T-cell (primary cell): ENCODE results near the gene OR8K5. TPM values are rescaled to one million over a fixed set of nuclear protein-coding genes. Genes with fewer than 3 reads are reported as not detected.
"Not testable (repeated sequence)": the region's sequence is repeated elsewhere in the genome, so short reads cannot be mapped to it uniquely, and the experiment has no call there.

ENCODE experiments used
- ATAC-seq, 4 experiments: fragments of 200-7000 bp in 3 of 4; fragments of 150-1000 bp in 1 of 4; cut with Tn5 transposase; replicated peaks in 1 of 4; 1 replicate in 3 of 4; 2 replicates in 1 of 4; pipeline ENCODE4 v1.10.0; 2021; ENCODE audit warnings: moderate library complexity in 3 of 4, mild to moderate bottlenecking in 2 of 4, moderate number of reproducible peaks in 1 of 4
- CTCF ChIA-PET, 2 donors: fragments of 300-600 bp; sonication (Branson Sonifier 250); formaldehyde crosslinking; loops; one replicate each; lab custom pipeline; 2022; ENCODE audit warnings: antibody characterized with exemption in 2 of 2; lab: Charles Lee
- POLR2A ChIA-PET, 2 donors: fragments of 300-600 bp; sonication (Branson Sonifier 250); formaldehyde crosslinking; loops; one replicate each; lab custom pipeline; 2022; ENCODE audit warnings: antibody characterized with exemption in 2 of 2; lab: Charles Lee
- DNase-seq, 35 experiments: peaks; one replicate each; pipeline versions ENCODE4 v3.0.0 to v3.0.0-alpha.2; 2013 to 2023
- H3K27ac ChIP-seq: one replicate; pipeline ENCODE4 v1.5.1; 2013; ENCODE audit warnings: low read length
- H3K27me3 ChIP-seq, 2 experiments: replicated peaks in 1 of 2; 1 replicate in 1 of 2; 2 replicates in 1 of 2; pipeline versions ENCODE4 v1.6.1 to v1.7.0; 2013; ENCODE audit warnings: low read length in 1 of 2, mixed read lengths in 1 of 2; ENCODE audit not compliant: control insufficient read depth in 2 of 2, insufficient read depth in 2 of 2; ENCODE audit errors: extremely low read depth in 1 of 2
- H3K36me3 ChIP-seq, 2 donors: 1 replicate in 1 of 2; 2 replicates in 1 of 2; pipeline versions ENCODE4 v1.6.1 to v1.7.0; 2013; ENCODE audit warnings: low read length in 1 of 2; ENCODE audit not compliant: control insufficient read depth in 2 of 2, insufficient read depth in 1 of 2; ENCODE audit errors: extremely low read depth in 1 of 2
- H3K4me1 ChIP-seq, 2 experiments: 1 replicate in 1 of 2; 2 replicates in 1 of 2; pipeline versions ENCODE4 v1.6.1 to v1.7.0; 2013; ENCODE audit warnings: low read length in 2 of 2, mixed read lengths in 1 of 2; ENCODE audit not compliant: insufficient read depth in 2 of 2, control insufficient read depth in 1 of 2; ENCODE audit errors: extremely low read depth in 1 of 2
- H3K4me3 ChIP-seq, 2 donors: 1 replicate in 1 of 2; 2 replicates in 1 of 2; pipeline versions ENCODE4 v1.5.1 to v1.7.0; 2013; ENCODE audit warnings: mild to moderate bottlenecking in 2 of 2, low read length in 1 of 2, moderate library complexity in 1 of 2; ENCODE audit not compliant: control insufficient read depth in 1 of 2; ENCODE audit errors: extremely low read depth in 1 of 2
- H3K9me3 ChIP-seq: 2 replicates; pipeline ENCODE4 v1.7.0; 2013
- H3K27ac Mint-ChIP-seq, 2 donors: one replicate each; pipeline ENCODE4 v1.8.0; 2020 to 2021; ENCODE audit warnings: mild to moderate bottlenecking in 2 of 2, mixed read lengths in 2 of 2
- H3K27me3 Mint-ChIP-seq, 2 donors: one replicate each; pipeline ENCODE4 v1.8.0; 2021 to 2022; ENCODE audit warnings: mixed read lengths in 2 of 2
- H3K36me3 Mint-ChIP-seq: one replicate; pipeline ENCODE4 v1.8.0; 2021; ENCODE audit warnings: mixed read lengths
- H3K4me1 Mint-ChIP-seq, 3 donors: one replicate each; pipeline ENCODE4 v1.8.0; 2020 to 2022; ENCODE audit warnings: mixed read lengths in 3 of 3, mild to moderate bottlenecking in 1 of 3
- H3K4me3 Mint-ChIP-seq, 3 donors: one replicate each; pipeline ENCODE4 v1.8.0; 2020 to 2022; ENCODE audit warnings: mild to moderate bottlenecking in 3 of 3, mixed read lengths in 3 of 3, moderate library complexity in 3 of 3
- H3K9me3 Mint-ChIP-seq, 3 donors: one replicate each; pipeline ENCODE4 v1.8.0; 2020 to 2022; ENCODE audit warnings: mixed read lengths in 3 of 3
- whole genome bisulfite sequencing: methylation state at CpG from one replicate; pipeline ENCODE4 v1.1.5; 2013; ENCODE audit warnings: missing lambda C conversion rate; ENCODE audit not compliant: insufficient coverage; 5-methylcytosine and 5-hydroxymethylcytosine counted together
- total RNA-seq, 35 experiments: library from RNA in 6 of 35; stranded (reverse) in 6 of 35; fragments of 120-200 nt in 1 of 35; gene quantifications; one replicate each; pipeline versions ENCODE4 v1.2.1 to v1.2.4 and lab custom pipeline; 2013 to 2026

Gene OR8K5
- total RNA-seq, 5 donors from 2014 or later (not counting 1 experiment from before 2014, with no cell fraction given): not detected

DNA sequence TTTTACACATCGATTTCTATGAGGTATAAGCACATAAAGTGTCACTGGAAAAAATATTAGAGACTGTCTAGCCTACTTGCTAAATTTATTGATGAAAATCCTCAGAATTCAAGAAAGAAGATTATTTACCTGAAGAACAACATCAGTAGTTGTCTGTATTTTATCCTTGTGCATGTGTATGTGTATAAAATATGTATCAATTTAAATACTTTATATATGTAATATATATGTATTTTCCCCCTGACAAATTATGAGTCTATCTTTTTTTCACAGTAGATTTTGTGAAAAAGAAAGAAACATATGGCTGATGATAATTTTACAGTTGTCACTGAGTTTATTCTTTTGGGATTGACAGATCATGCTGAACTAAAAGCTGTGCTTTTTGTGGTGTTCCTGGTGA, 16.2 kb upstream of the OR8K5 start, which contains the start of gene OR5J2:
Gene OR5J2 (plus strand): TSS at position 301 of the 400 bp plus-strand sequence. CDS start 0 bp downstream, at position 301.
- no peaks in the 10 kb centered on the region for H3K27me3 ChIP-seq
- no peak within 1 kb of the TSS for H3K4me3 Mint-ChIP-seq
- peaks cover 7% of the 10 kb centered on the region for H3K9me3 ChIP-seq
- no peaks in the 10 kb centered on the region for H3K27me3 Mint-ChIP-seq
- no peaks in the 10 kb centered on the region for H3K36me3 Mint-ChIP-seq
- H3K4me1 ChIP-seq: no peaks in the 10 kb centered on the region
- no peak within 1 kb of the TSS for H3K4me3 ChIP-seq
- no peaks in the 10 kb centered on the region for H3K36me3 ChIP-seq
- no peak for ATAC-seq
- H3K9me3 Mint-ChIP-seq: peaks cover 10 to 20% (median 12%) of the 10 kb centered on the region in 3 donors
- ChIA-PET CTCF (no interaction called here), POLR2A (no interaction called here)
- no peak within 1 kb of the TSS for H3K27ac Mint-ChIP-seq
- H3K4me1 Mint-ChIP-seq: no peaks in the 10 kb centered on the region
- DNase-seq: no peak
- no CpG with 5 or more reads among the region's 1 CpG for WGBS
- no peak within 1 kb of the TSS for H3K27ac ChIP-seq

GRCh38 chr11:56172256-56172830, 12.2 kb upstream of the OR8K5 start:
- Mint-ChIP-seq H3K9me3 (peaks cover 12 to 16% (median 15%) of the 10 kb centered on the region in 3 donors), H3K27me3 (no peaks in the 10 kb centered on the region), H3K4me3 (no peak overlapping the region), H3K4me1 (no peaks in the 10 kb centered on the region), H3K36me3 (no peaks in the 10 kb centered on the region), H3K27ac (no peak overlapping the region)
- Histone ChIP-seq H3K36me3 (no peaks in the 10 kb centered on the region), H3K4me3 (no peak overlapping the region), H3K9me3 (peaks cover 5% of the 10 kb centered on the region), H3K27ac (no peak overlapping the region), H3K4me1 (no peaks in the 10 kb centered on the region), H3K27me3 (no peaks in the 10 kb centered on the region)
- ChIA-PET POLR2A (no interaction called here), CTCF (no interaction called here)
- WGBS: no CpG with 5 or more reads among the region's 3 CpGs
- ATAC-seq (no peak), DNase-seq (no peak)

DNA sequence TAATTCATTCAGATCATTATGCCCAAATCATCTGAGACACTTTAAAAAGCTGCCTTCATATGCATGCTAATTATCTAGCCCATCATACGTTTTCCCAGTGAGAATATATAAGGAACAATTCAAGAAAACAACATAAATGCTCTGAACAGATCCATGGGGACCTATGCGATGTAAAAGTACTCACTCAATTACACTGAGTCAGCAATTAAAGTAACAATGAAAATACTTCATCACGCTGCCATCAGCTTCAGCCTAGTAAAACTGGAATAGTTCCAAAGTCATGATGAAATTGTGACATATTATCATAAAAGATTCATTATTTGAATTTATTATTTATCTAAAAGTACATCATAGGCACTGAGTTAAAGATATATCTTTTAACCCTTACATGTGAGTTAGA, 3.7 kb upstream of the OR8K5 start:
- no peaks in the 10 kb centered on the region for H3K4me1 Mint-ChIP-seq
- no peaks in the 10 kb centered on the region for H3K4me1 ChIP-seq
- H3K27me3 ChIP-seq: no peaks in the 10 kb centered on the region
- H3K27ac ChIP-seq: no peak overlapping the region
- ATAC-seq (no peak), DNase-seq (no peak)
- WGBS: no CpG with 5 or more reads among the region's 3 CpGs
- ChIA-PET POLR2A (no interaction called here), CTCF (no interaction called here)
- no peaks in the 10 kb centered on the region for H3K9me3 ChIP-seq
- peaks cover 10 to 26% (median 24%) of the 10 kb centered on the region in 3 donors for H3K9me3 Mint-ChIP-seq
- no peak overlapping the region for H3K4me3 ChIP-seq
- H3K4me3 Mint-ChIP-seq: no peak overlapping the region
- no peaks in the 10 kb centered on the region for H3K36me3 Mint-ChIP-seq
- H3K36me3 ChIP-seq: no peaks in the 10 kb centered on the region
- no peak overlapping the region for H3K27ac Mint-ChIP-seq
- H3K27me3 Mint-ChIP-seq: no peaks in the 10 kb centered on the region

DNA sequence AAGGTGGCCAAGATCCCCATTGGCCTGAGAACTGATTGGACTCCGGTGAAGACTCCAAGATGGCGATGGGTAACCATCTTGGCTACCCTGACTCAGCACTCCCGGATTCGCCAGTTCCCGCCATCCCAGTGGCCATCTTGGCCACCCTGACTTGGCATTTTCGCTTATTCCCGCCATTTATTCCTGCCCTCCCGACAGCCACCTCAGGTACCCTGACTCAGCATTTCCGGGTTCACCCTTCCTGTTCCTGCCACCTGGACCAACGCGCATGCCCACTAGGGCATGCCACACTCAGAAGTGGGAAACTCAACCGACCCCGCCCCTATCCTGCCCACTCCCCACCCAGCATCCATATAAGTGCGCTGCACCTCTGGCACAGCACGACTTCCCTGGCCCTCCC, 7.8 kb downstream of the OR8K5 start:
- WGBS: 88% methylated on average over 15 of the region's 15 CpGs
- DNase-seq: no peak
- Mint-ChIP-seq H3K27me3 (no peaks in the 10 kb centered on the region), H3K9me3 (peaks cover 17 to 48% (median 33%) of the 10 kb centered on the region in 3 donors), H3K4me1 (no peaks in the 10 kb centered on the region), H3K4me3 (no peak overlapping the region), H3K36me3 (no peaks in the 10 kb centered on the region), H3K27ac (no peak overlapping the region)
- ChIA-PET POLR2A (no interaction called here), CTCF (no interaction called here)
- H3K27ac ChIP-seq: no peak overlapping the region
- no peaks in the 10 kb centered on the region for H3K4me1 ChIP-seq
- H3K36me3 ChIP-seq: no peaks in the 10 kb centered on the region
- ATAC-seq: no peak
- no peak overlapping the region for H3K4me3 ChIP-seq
- H3K27me3 ChIP-seq: no peaks in the 10 kb centered on the region
- no peaks in the 10 kb centered on the region for H3K9me3 ChIP-seq

DNA sequence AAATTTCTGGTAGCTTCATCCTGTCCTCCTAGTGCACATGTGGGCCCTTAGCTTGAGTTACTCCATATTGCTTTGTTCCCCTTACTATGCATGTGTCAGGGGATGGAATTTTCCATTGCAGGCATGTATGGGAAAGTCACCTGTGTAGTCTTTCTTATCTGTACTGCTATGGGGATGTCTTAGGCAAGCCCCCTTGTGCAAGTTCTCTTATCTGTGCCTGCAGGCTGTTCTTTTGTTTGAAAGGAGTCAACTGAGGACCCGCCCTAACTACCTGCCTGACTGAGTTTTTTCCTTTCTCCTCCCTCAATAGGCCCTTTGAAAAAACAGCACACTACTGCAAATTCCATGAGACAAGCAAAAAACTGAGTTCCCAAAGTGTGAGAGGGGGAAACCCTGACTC, 8.7 kb downstream of the OR8K5 start:
- no peaks in the 10 kb centered on the region for H3K4me1 ChIP-seq
- no peaks in the 10 kb centered on the region for H3K9me3 ChIP-seq
- no peaks in the 10 kb centered on the region for H3K36me3 Mint-ChIP-seq
- DNase-seq: no peak
- ChIA-PET CTCF (no interaction called here), POLR2A (no interaction called here)
- H3K27me3 Mint-ChIP-seq: no peaks in the 10 kb centered on the region
- no peaks in the 10 kb centered on the region for H3K4me1 Mint-ChIP-seq
- no peaks in the 10 kb centered on the region for H3K36me3 ChIP-seq
- WGBS: no CpG with 5 or more reads among the region's 1 CpG
- H3K4me3 ChIP-seq: no peak overlapping the region
- H3K27ac ChIP-seq: no peak overlapping the region
- H3K4me3 Mint-ChIP-seq: no peak overlapping the region
- no peaks in the 10 kb centered on the region for H3K27me3 ChIP-seq
- peaks cover 9 to 46% (median 27%) of the 10 kb centered on the region in 3 donors for H3K9me3 Mint-ChIP-seq
- H3K27ac Mint-ChIP-seq: no peak overlapping the region
- no peak for ATAC-seq

DNA sequence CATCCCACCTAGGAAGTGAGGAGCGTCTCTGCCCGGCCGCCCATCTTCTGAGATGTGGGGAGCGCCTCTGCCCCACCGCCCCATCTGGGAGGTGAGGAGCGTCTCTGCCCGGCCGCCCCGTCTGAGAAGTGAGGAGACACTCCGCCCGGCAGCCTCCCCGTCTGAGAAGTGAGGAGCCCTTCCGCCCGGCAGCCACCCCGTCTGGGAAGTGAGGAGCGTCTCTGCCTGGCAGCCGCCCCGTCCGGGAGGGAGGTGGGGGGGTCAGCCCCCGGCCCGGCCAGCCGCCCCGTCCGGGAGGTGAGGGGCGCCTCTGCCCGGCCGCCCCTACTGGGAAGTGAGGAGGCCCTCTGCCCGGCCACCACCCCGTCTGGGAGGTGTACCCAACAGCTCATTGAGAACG, 16.4 kb downstream of the OR8K5 start:
- DNase-seq, H3K4me3 ChIP-seq, H3K27ac Mint-ChIP-seq, POLR2A ChIA-PET, H3K4me1 Mint-ChIP-seq, H3K27me3 Mint-ChIP-seq, CTCF ChIA-PET, H3K36me3 Mint-ChIP-seq, ATAC-seq, H3K9me3 ChIP-seq, H3K27me3 ChIP-seq, H3K4me3 Mint-ChIP-seq, H3K4me1 ChIP-seq, H3K36me3 ChIP-seq, H3K27ac ChIP-seq: not testable (repeated sequence)
- no CpG with 5 or more reads among the region's 30 CpGs for WGBS
- peaks cover 12 to 25% (median 13%) of the 10 kb centered on the region in 3 donors for H3K9me3 Mint-ChIP-seq
